ENCODE data around the gene MYH16.
"Not testable (repeated sequence)": the region's sequence is repeated elsewhere in the genome, so short reads cannot be mapped to it uniquely, and the experiment has no call there.

MYH16 gene

GRCh38 chr7:99260395-99260794 lies 12.2 kb upstream of the MYH16 start:
- no peak for DNase-seq

- no peak for DNase-seq
Measured at GRCh38 chr7:99261646-99262045, 11.0 kb upstream of the MYH16 start.

- no peak for DNase-seq
Measured at GRCh38 chr7:99265848-99266480, 6.7 kb upstream of the MYH16 start.

- no peak for DNase-seq
Measured at GRCh38 chr7:99267481-99267840, 5.2 kb upstream of the MYH16 start.

GRCh38 chr7:99267841-99268576 lies 4.6 kb upstream of the MYH16 start:
- DNase-seq = no peak

GRCh38 chr7:99268577-99268908 lies 4.1 kb upstream of the MYH16 start:
- DNase-seq = no peak

GRCh38 chr7:99270702-99271101 lies 1.9 kb upstream of the MYH16 start:
- no peak for DNase-seq

GRCh38 chr7:99273561-99273960 lies 922 bp downstream of the MYH16 start:
- DNase-seq = not testable (repeated sequence)

GRCh38 chr7:99274908-99275307 lies 2.3 kb downstream of the MYH16 start:
- not testable (repeated sequence) for DNase-seq

GRCh38 chr7:99275496-99275895 lies 2.9 kb downstream of the MYH16 start:
- no peak for DNase-seq

- no peak for DNase-seq
Measured at GRCh38 chr7:99278180-99278579, 5.5 kb downstream of the MYH16 start.

- DNase-seq = not testable (repeated sequence)
Measured at GRCh38 chr7:99284165-99284564, 11.5 kb downstream of the MYH16 start.

GRCh38 chr7:99287779-99288534 lies 15.3 kb downstream of the MYH16 start:
- no peak for DNase-seq

GRCh38 chr7:99289185-99289584 lies 16.5 kb downstream of the MYH16 start:
- no peak for DNase-seq

- not testable (repeated sequence) for DNase-seq
Measured at GRCh38 chr7:99290148-99290547, 17.5 kb downstream of the MYH16 start.

- no peak for DNase-seq
Measured at GRCh38 chr7:99290980-99291607, 18.5 kb downstream of the MYH16 start.

- no peak for DNase-seq
Measured at GRCh38 chr7:99292127-99292526, 19.5 kb downstream of the MYH16 start.

GRCh38 chr7:99293167-99293566 lies 20.5 kb downstream of the MYH16 start:
- DNase-seq = no peak

- DNase-seq = no peak
Measured at GRCh38 chr7:99293650-99294049, 21.0 kb downstream of the MYH16 start.

GRCh38 chr7:99296471-99296870 lies 23.8 kb downstream of the MYH16 start:
- no peak for DNase-seq

GRCh38 chr7:99301496-99301895 lies 28.9 kb downstream of the MYH16 start:
- DNase-seq = no peak

- no peak for DNase-seq
Measured at GRCh38 chr7:99305473-99306260, 33.0 kb downstream of the MYH16 start.

All from activated gamma-delta T cell treated with Interleukin-2 at 50 U/mL for 16 hours (primary cell).